ENCODE measurements around the gene ARPC5.
"Not testable (repeated sequence)": the region's sequence is repeated elsewhere in the genome, so short reads cannot be mapped to it uniquely, and the experiment has no call there.

ARPC5 gene

DNA sequence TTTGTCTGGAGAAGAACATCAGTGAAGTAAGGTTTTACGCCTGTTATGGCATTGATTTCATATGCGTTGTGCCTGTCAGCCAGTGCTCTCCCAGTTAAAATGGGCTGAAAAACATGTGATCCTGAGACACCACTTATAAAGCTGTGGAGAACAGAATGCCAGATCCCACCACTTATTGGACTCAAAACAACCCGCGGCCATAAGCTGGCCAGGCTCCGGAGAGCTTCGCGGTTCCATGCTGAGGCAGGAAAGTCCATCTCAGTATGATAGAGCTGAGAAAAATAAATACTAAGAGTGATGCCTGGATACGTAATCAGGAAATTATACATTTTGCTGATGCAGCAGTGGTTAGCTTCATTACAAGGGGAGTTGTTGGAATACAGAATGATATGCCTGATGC, 12.5 kb upstream of the ARPC5 start:
- DNase-seq (ENCODE audit: low read depth in 1 of 2, low spot score in 1 of 2): no peak

DNA sequence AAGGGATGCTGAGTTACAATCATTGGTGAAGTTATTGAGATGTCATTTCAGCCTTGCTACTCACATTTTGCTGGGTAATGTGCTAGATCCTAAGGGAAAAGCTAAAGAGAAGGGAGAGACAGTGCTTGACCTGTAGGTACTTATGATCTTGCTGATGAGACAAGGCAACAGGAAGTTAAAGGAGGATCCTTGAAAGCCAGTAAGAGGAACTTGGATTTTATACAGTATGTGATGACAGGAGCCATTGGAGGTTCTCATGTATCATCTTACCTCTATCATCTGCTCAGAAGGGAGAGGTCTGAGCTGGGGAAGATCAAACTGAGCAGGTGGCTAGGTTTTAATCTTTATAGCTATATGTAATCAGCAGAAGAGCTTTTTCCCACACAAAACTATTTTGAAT, 11.2 kb upstream of the ARPC5 start:
- no peak for DNase-seq (ENCODE audit: low read depth in 1 of 2, low spot score in 1 of 2)

DNA sequence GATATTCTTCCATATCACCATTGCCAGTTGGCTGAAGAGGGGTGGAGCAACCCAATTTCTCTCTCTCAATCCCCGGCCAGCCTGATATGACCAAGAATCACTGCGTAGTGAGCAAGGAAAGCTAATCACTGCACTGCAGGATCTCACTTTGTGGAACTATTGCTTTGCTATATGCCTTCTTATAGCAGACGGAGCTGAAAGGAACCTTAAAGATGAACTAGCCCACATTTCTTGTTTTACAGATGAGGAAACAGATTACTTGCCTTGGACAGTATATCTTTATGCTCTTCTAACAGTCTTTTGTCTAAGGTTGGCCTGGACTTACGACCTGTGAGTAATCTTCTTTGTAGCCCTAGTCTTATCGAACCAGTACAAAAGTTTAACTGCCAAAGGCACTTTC, 9.9 kb upstream of the ARPC5 start:
- DNase-seq (ENCODE audit: low read depth in 1 of 2, low spot score in 1 of 2): no peak

DNA sequence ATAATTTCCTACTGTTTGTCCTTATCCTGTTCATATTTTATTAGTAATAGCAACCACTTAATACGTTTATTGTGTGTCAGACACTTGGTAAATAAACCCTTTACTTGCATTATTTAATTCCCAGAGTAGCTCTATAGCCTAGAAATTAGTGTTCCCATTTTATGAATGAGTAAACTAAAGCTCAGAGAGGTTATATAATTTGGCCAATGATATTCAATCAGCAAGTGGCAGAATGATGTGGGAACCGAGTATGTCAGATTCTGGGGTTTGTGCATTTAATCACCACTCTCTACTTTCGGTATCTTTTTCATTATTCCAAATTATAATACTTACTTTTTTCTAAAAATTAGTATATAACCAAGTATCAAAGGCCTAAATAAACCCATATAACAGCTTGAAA, 6.6 kb upstream of the ARPC5 start:
- no peak for DNase-seq (ENCODE audit: low read depth in 1 of 2, low spot score in 1 of 2)

DNA sequence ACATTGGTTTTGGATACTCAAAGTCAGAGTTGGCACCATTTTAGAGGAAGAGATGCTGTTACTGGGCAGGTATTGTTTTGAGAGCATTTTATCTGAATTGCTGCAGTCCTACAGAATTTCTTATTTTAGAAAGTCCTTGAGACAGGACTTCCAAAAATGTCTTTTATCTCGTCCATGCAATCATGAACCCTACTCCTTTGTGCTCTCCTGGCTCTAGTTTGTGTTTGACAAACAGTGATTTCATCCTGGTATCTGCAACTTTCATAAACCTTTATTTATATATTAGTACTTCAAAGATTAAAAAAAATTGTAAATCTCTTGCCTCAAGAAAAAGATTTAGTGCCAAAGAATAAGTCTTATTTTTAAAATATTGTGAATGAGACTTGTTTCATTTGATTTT, 4.6 kb upstream of the ARPC5 start:
- DNase-seq (ENCODE audit: low read depth in 1 of 2, low spot score in 1 of 2): no peak

DNA sequence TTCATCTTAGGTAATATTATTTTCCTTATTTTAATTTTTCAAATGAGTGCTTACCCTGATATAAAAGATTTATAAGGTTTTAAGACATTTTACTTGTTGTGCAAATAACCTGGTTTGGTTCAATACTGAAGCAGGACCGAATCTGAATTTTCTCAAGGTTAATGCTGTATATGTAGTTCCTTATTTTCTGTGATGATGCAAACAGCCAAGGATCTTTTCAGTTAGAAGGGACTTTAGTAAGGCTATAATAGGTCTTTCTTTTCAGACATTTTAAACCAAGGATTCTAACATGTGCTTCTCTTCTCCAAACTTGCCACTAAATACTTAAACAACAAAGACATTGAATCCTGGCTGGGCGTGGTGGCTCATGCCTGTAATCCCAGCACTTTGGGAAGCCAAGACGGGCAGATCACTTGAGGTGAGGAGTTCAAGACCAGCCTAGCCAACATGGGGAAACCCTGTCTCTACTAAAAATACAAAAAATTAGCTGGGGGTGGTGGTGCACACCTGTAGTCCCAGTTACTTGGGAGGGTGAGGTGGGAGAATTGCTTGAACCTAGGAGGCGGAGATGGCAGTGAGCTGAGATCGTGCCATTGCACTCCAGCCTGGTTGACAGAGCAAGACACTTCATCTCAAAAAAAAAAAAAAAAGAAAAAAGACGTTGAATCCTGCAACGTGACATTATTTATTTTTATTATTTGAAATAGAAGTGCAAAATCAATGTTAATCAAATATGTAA, 3.2 kb upstream of the ARPC5 start:
- no peak for DNase-seq (ENCODE audit: low read depth in 1 of 2, low spot score in 1 of 2)

DNA sequence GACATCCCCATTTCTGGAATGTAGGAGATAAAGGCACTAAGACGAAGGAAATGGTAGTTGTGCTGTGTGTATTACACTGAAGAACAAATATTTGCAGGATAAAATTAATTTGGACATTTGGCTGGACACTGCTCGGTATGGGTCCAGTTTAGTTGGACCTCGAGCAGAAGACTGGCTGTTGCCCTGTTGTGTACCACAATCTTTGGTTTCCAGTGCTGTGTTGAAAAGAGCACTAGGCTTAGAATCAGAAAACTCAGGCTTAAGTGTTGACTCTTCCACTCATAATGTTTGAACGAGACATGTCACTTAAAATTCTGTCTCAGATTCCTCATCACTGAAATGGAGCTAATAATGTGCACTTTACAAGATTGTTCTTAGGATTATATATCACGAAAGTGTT, 1.2 kb upstream of the ARPC5 start:
- DNase-seq (ENCODE audit: low read depth in 1 of 2, low spot score in 1 of 2): no peak

DNA sequence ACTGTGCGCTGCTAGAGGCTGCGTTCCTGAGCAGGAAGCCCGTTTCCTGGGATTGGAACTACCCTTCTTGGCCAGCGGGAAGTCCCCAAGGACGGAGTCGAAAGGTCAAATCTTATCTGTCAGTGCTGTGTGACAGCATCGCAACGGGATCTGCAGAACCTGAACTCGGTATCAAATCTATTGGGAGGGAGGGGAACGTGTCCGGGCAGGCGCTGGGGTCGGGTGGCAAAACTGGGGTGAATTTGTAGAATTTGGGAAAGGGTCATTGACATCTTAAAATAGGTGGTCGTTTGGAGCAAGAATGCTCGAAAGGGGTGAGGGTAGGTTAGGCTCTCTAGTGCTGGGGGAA, 725 bp upstream of the ARPC5 start:
- DNase-seq (ENCODE audit: low read depth in 1 of 2, low spot score in 1 of 2): no peak

DNA sequence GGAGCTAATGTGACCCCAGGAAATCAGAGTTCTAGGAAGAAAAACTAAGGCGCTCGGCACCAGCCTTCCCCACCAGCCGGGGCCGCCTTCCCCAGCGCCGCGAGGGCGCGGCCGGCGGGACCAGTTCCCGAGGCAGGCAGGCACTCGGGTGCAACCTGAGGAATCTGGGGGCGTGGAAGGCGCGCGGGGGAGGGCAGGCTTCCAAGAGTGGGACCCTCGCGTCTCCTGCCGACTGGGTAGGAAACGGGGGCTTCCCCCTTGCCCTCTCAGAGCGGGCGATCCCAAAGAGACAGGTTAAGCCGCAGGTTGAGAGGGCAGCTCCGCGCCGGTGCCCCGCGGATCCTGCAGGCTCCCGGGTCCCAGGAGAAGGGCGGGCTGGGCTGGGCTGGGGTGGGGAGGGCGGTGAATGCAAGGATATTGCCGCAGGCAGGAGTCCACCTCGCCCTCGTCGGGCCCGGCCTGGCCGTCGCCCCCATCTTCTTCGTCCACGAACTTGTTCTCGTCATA, 431 bp downstream of the ARPC5 start:
- DNase-seq (ENCODE audit: low read depth in 1 of 2, low spot score in 1 of 2): no peak

DNA sequence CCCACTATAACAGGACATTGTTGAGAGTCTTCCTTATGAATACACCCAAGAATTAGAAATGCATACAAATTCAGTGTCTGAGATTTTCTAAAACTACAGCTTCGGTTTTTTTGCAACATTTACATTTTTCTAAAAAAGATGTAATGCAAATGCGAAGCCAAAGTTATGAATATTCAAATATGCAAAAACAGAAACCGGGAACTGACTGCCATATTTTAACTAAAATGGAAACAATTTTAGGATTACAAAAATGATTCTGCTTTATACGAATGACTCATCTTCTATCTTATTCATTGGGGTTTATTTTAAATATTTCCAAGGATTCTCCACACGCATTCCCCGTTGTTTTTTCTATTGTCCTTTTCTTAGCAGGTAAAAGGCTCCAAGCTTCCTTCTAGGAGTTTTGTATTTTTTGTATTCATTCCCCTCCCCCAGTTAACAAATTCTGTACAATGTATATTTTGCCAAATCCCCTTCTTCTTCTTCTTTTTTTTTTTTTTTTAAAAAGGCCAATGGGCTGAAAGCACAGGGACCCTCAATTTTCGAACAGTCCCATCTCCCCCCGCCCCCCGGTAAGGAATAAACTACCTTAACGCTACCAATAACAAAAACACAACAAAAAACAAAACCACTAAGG, 1.0 kb downstream of the ARPC5 start:
- no peak for DNase-seq (ENCODE audit: low read depth in 1 of 2, low spot score in 1 of 2)

DNA sequence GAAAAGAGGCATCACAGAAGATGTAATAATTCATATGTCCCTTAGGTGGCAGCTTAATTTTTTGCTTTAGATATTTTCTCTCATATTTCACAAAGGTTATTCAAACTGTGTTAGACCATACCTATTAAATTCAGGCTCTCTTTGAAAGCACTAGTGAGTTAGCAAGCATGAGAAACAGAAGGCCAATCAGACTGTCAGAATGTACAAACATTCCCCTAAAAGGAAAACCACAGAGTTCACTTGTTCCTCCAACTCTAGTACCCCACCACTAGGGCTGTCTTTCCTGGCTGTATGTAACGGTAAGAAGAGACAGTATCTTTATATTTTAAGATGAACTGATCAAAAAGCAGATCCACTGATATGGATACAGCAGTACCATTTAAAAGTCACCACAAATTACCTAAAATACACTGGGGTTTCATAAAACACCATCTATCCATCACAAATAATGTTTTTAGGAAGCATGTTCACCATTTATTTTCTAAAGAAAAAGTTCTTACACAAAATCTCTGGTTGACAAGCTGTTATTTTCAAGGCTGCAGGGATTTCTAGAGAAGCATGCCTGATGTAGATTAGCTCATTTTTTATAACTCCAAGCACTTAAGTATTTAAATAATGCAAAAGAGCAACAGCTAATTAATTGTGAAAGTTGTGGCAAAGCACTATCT, 1.8 kb downstream of the ARPC5 start:
- DNase-seq (ENCODE audit: low read depth in 1 of 2, low spot score in 1 of 2): no peak

DNA sequence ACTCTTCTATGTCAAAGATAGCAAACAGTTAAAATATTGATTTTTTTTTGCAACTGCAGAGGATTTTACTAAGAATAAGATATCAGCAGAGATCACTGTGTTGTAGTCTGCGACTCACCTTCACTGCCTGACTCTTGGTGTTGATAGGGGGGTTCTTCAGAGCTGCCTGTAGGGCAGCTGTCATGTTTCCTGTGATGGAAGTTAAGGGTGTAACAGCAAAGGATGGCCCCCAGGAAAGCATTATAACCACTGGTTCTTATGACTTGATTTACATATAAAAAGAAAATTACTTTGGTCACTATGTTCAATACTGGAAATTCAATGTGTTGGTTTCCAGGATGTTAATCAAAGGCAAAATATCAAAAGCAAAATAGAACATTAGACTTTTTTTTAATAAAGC, 2.6 kb downstream of the ARPC5 start:
- no peak for DNase-seq (ENCODE audit: low read depth in 1 of 2, low spot score in 1 of 2)

DNA sequence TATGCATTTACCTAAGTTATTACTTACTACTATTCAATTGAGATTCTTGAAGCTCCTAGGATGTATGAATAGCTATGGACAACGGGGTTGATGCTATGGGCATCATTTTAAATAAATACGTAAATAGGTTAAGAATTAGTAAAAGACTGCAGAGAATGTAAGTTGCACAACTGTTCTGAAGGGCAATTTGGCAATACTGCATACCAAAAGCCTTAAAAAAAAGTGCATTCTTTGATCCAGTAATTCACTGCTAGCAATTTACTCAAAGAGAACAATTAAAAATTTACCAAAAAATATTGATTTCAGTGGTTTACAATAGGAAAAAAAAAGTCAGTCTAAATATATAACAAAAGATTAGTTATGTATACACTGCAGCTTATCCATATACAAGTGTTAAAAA, 3.5 kb downstream of the ARPC5 start:
- no peak for DNase-seq (ENCODE audit: low read depth in 1 of 2, low spot score in 1 of 2)

DNA sequence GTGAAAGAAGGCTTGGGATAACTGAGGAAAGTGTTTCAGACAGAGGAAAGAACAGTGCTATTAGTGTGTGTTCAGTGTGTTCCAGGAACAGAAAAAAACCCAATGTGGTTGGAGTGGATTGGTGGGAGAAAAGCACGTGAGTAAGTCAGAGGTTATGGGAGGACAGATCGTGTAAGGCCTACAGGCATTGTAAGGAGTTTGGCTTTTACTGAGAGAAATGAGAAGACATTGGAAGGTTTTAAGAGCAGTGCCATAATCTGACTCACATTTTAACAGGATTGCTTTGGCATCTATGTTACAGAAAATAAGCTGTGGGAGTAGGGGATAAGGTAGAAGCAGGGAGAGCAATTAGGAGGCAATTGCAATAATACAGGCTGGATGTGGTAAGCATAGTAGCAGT, 4.8 kb downstream of the ARPC5 start:
- no peak for DNase-seq (ENCODE audit: low read depth in 1 of 2, low spot score in 1 of 2)

DNA sequence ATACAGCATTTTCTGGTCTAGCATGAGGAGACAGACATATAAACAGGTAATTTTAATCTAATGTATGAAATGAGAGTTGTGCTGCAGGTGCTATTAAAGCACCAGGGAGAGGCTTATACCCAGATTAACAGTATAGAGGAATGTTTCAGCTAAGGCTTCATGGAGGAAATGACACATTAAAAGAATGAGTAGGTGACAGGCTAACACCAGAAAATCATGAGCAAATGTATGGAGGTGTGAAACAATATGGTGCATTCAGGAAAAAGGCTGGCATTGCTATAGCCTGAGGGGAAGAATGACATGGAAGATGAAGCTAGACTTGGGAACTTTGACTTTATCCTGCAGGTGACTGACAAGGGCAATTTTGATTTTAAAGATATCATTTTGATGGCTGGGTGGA, 7.0 kb downstream of the ARPC5 start:
- no peak for DNase-seq (ENCODE audit: low read depth in 1 of 2, low spot score in 1 of 2)

DNA sequence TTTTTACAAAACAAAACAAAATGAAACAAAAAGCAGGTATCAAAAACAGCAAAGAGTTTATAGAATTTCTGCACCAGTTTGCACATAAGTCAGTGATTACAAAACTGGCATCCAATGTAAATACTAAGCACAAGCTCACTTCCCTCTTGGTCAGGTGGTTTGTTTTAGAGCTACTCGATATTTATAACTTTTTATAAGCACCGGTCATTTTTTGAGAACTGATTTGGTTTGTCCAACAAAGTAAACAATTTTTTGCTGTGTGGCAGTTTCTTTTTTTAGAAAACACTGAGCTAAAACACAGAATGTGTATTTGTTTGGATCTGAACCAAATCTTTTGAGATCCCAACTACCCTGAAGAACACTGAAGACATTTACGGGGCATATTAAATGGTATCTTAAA, 9.3 kb downstream of the ARPC5 start:
- DNase-seq (ENCODE audit: low read depth in 1 of 2, low spot score in 1 of 2): not testable (repeated sequence)

DNA sequence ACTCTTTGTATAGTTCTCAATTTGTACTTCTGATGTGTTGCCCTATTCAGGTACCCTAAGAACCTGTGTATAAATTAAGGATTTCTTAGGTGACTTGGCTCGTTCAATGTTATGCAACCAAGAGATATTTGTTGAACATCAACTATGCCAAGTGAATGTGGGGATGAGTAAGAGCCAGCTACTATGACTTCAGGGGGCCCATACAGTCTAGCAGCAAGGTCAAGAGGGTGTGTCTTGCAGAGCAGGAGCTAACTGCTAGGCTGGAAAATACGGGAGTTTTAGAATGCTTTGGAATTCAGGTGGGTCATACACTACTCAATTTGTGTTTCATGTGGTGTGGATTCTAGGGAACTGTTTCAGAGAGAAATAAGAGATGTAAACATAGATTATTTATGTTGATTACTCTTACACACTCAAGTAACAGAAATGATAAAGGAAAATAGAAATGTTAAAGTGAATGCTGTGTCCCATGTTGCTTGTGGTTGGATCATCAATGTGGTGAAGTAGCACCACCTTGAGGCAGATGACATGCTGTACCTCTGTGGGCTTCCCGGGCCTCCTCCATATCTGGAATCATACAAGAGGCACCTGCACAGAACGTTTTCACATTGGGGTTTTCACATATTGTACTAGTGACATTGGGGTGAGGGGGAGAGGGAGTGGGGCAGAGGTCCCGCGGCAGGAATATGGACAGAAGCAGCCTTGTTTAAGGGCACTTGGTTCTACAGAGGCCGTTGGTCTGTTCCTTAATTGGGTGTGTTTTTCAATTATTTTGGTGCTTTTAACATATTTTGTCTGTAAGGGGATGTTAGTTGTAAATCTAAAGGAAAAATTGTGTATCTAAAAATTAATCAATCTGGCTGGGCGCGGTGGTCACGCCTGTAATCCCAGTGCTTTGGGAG, 12.4 kb downstream of the ARPC5 start:
- DNase-seq (ENCODE audit: low read depth in 1 of 2, low spot score in 1 of 2): peak; percentile 6 to 35

DNA sequence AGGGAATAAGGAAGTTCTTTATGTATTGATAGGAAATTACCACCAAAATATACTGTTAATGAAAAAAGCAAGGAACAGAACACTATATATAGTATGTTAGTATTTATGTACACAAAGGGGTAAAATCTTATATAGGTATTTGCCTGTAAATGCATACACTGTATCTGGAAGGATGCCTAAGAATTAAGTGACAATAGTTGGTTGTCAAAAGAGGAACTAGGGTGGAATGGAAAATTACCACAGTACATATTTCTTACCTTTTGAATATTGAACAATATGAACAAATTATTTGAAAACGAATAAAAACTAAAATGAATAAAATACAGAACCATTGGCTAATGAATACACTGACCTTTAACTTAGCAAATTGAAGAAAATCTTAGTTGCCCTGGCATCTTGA, 13.6 kb downstream of the ARPC5 start:
- DNase-seq (ENCODE audit: low read depth in 1 of 2, low spot score in 1 of 2): no peak

DNA sequence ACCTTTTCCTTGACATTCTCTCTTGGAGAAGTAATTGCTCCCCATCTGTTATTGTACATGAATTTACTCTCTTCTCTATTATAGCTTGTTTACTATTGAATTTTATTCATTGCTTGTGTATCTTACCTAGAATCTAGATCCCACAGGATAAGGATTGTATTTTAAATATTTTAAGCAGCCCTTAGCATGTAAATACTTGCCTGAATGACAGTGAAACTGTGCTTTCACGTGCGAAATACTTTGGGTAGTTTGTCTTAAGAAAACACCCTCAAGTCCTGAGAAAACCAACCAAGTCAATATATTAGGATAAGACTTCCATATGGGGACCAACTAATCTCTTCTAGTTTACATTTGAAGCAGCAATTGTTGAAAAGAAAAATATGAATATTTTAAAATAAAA, 15.3 kb downstream of the ARPC5 start:
- no peak for DNase-seq (ENCODE audit: low read depth in 1 of 2, low spot score in 1 of 2)

DNA sequence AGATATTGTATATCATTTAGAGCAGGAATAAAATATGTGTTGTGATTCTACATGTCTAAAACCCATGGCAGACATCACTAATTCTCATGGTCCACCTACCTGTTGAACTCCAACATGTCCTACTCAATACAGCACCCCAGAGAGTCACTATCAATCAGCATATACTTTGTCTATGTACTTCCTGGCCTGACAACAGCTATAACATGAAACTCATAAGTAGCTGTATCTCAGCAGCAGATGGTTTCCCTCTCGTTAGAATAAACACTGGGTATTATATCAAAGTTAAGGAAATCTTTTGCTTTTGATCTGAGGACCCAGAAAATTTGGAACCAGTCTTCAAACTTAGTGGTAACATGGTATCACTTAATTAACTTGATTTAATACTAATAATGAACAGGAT, 15.8 kb downstream of the ARPC5 start:
- no peak for DNase-seq (ENCODE audit: low read depth in 1 of 2, low spot score in 1 of 2)

DNA sequence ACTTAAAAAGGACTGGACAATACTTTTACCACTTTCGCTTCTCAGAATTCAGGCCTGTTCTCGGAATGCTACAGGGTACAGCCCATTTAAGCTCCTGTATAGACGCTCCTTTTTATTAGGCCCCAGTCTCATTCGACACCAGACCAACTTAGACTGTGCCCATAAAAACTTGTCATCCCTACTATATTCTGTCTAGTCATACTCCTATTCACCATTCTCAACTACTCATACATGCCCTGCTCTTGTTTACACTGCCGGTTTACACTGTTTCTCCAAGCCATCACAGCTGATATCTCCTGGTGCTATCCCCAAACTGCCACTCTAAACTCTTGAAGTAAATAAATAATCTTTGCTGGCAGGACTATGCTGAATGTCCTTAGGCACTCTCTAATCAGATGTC, 17.4 kb downstream of the ARPC5 start:
- not testable (repeated sequence) for DNase-seq (ENCODE audit: low read depth in 1 of 2, low spot score in 1 of 2)

DNA sequence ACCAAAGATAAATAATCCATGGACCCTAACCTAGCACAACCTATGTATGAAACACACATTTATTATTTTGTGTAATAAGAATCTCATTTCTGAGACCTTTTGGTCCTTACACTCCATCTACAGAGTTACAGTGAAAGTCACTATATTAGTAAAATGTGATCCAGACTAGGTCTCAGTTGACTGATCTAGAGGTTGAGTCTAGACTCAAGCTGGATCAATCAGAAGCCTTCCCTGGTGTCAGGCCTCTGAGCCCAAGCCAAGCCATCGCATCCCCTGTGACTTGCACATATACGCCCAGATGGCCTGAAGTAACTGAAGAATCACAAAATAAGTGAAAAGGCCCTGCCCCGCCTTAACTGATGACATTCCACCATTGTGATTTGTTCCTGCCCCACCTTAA, 22.6 kb downstream of the ARPC5 start:
- DNase-seq (ENCODE audit: low read depth in 1 of 2, low spot score in 1 of 2): not testable (repeated sequence)

Measured in activated CD4-positive, alpha-beta T cell treated with anti-CD3 and anti-CD28 coated beads, Interleukin-2, amount 50 U/mL, for 24 hours (primary cell).